GM23248 (cell line): ENCODE results near the gene CCDC92. TPM values are rescaled to one million over a fixed set of nuclear protein-coding genes. Genes with fewer than 3 reads are reported as not detected.

Experiments
- DNase-seq: peaks from one replicate; pipeline ENCODE4 v3.0.0-alpha.2; 2015
- H2AFZ ChIP-seq: fragments of 200-600 bp; sonication (generic); 2 replicates; pipeline ENCODE4 v1.6.1; 2016; ENCODE audit warnings: antibody characterized with exemption
- H3F3A ChIP-seq: fragments of 200-600 bp; sonication (generic); 2 replicates; pipeline ENCODE4 v1.6.1; 2016; ENCODE audit warnings: mild to moderate bottlenecking, antibody characterized with exemption, mixed run types; ENCODE audit not compliant: insufficient read depth
- H3K27ac ChIP-seq: fragments of 200-600 bp; sonication (generic); 2 replicates; pipeline ENCODE4 v1.5.1; 2016; ENCODE audit warnings: mild to moderate bottlenecking
- H3K27me3 ChIP-seq: fragments of 200-600 bp; sonication (generic); replicated peaks from 2 replicates; pipeline ENCODE4 v1.6.1; 2016; ENCODE audit warnings: mild to moderate bottlenecking; ENCODE audit not compliant: insufficient read depth
- H3K36me3 ChIP-seq: fragments of 200-600 bp; sonication (generic); 2 replicates; pipeline ENCODE4 v1.6.1; 2016; ENCODE audit warnings: low read depth, mild to moderate bottlenecking
- H3K4me1 ChIP-seq: fragments of 200-600 bp; sonication (generic); 2 replicates; pipeline ENCODE4 v1.6.1; 2016; ENCODE audit warnings: mild to moderate bottlenecking; ENCODE audit not compliant: insufficient read depth
- H3K4me2 ChIP-seq: fragments of 200-600 bp; sonication (generic); one replicate; pipeline ENCODE4 v1.6.1; 2016; ENCODE audit warnings: mild to moderate bottlenecking; ENCODE audit not compliant: unreplicated experiment
- H3K4me3 ChIP-seq: fragments of 200-600 bp; sonication (generic); 2 replicates; pipeline ENCODE4 v1.5.1; 2016; ENCODE audit warnings: mild to moderate bottlenecking
- H3K79me2 ChIP-seq: fragments of 200-600 bp; sonication (generic); 2 replicates; pipeline ENCODE4 v1.6.1; 2016; ENCODE audit warnings: mild to moderate bottlenecking; ENCODE audit not compliant: insufficient read depth
- H3K9ac ChIP-seq: fragments of 200-600 bp; sonication (generic); 2 replicates; pipeline ENCODE4 v1.6.1; 2016; ENCODE audit warnings: mild to moderate bottlenecking
- H3K9me2 ChIP-seq: fragments of 200-600 bp; sonication (generic); 2 replicates; pipeline ENCODE4 v1.6.1; 2016; ENCODE audit warnings: mixed run types, mild to moderate bottlenecking, moderate library complexity; ENCODE audit not compliant: insufficient read depth
- H3K9me3 ChIP-seq: fragments of 200-600 bp; sonication (generic); one replicate; pipeline ENCODE4 v1.6.1; 2017; ENCODE audit warnings: low read depth
- H4K20me1 ChIP-seq: fragments of 200-600 bp; sonication (generic); 2 replicates; pipeline ENCODE4 v1.6.0; 2016; ENCODE audit not compliant: insufficient read depth
- EZH2 ChIP-seq: fragments of 200-600 bp; sonication (generic); IDR thresholded peaks from 2 replicates; pipeline ENCODE4 v1.6.1; 2018; ENCODE audit warnings: antibody characterized with exemption, mild to moderate bottlenecking; ENCODE audit not compliant: insufficient read depth, poor library complexity, severe bottlenecking
- EZH2phosphoT487 ChIP-seq: fragments of 200-600 bp; sonication (generic); IDR thresholded peaks from 2 replicates; pipeline ENCODE4 v1.6.1; 2018; ENCODE audit warnings: antibody characterized with exemption, moderate library complexity, mild to moderate bottlenecking, low read depth; ENCODE audit not compliant: insufficient read depth
- WGBS, 2 experiments: methylation state at CpG; one replicate each; pipeline ENCODE4 v1.1.6; 2015 to 2017; ENCODE audit warnings: low lambda C conversion rate in 2 of 2, low coverage in 1 of 2; ENCODE audit errors: missing lambda C conversion rate in 2 of 2; 5-methylcytosine and 5-hydroxymethylcytosine counted together
- in situ Hi-C: fragments of 300-500 bp; cut with MboI; formaldehyde crosslinking; loops from 2 replicates; pipeline ENCODE4 v1.15.0; 2020
- polyA plus RNA-seq: library from polyadenylated mRNA; unstranded; fragments of >200 nt; fragmentation: Nextera tagmentation; extraction: Ambion mirVana; gene quantifications from 2 replicates; pipeline ENCODE4 v1.2.1, GENCODE V29; 2016
- total RNA-seq: library from RNA; depleted of rRNA; stranded (reverse); fragments of >200 nt; shearing (Covaris generic); gene quantifications from 2 replicates; pipeline ENCODE4 v1.2.3, GENCODE V29; 2014

Gene CCDC92
- total and polyA plus RNA-seq, 2 experiments from 2014 or later: 20.3 to 49.5 TPM

DNA sequence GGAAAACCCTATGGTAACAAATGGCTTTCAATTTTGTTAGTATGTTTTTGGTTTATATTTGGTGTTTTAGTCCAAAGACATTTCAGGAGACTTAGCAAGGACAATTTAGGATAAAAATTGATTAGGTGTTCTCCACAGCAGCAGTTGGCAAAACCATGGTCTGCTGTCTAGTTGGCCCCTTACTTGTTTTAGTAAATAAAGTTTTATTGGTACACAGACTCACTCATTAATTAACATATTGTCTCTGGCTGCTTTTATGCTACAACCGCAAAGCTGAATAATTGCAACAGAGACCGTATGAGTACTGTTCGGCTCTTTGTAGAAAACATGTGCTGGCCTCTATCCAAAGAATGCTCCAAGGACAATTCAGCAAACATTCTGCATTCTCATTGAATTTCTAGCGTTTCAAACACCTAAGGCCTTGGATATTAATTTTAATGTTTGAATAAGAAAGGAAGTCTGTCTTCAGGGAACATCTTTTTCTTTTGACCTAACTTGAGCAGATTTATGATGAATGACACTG lies 77.7 kb downstream of the CCDC92 start:
- H3K79me2 ChIP-seq: no peaks in the 10 kb centered on the region
- no peaks in the 10 kb centered on the region for H4K20me1 ChIP-seq
- no peaks in the 10 kb centered on the region for H3K36me3 ChIP-seq
- no peaks in the 10 kb centered on the region for H3K9me2 ChIP-seq
- no peaks in the 10 kb centered on the region for H3K9me3 ChIP-seq
- peaks cover 11% of the 10 kb centered on the region for H3F3A ChIP-seq
- H3K4me3 ChIP-seq: no peak overlapping the region
- DNase-seq: no peak
- TF ChIP-seq EZH2phosphoT487 (no peak), EZH2 (no peak)
- no peak overlapping the region for H3K4me2 ChIP-seq
- no peak overlapping the region for H3K9ac ChIP-seq
- 0 out of 2 replicates have a peak, but pooled peaks cover under 1% of the 10 kb centered on the region for H3K27me3 ChIP-seq
- in situ Hi-C loops: no loop called here
- peaks cover 10% of the 10 kb centered on the region; the same call in 1 of the 2 replicates for H3K4me1 ChIP-seq
- no peak overlapping the region for H2AFZ ChIP-seq
- WGBS, 2 experiments: 75 to 77% methylated on average over 4 of the region's 4 CpGs
- no peak overlapping the region for H3K27ac ChIP-seq

- Histone ChIP-seq H3K9ac (no peak overlapping the region), H3K4me2 (no peak overlapping the region), H3K36me3 (no peaks in the 10 kb centered on the region), H3K9me3 (no peaks in the 10 kb centered on the region), H3F3A (peaks cover 11% of the 10 kb centered on the region), H3K79me2 (no peaks in the 10 kb centered on the region), H3K4me1 (peaks cover 10% of the 10 kb centered on the region; the same call in 1 of the 2 replicates), H3K27ac (no peak overlapping the region), H3K27me3 (peaks cover 16% of the 10 kb centered on the region), H3K9me2 (no peaks in the 10 kb centered on the region), H3K4me3 (no peak overlapping the region), H4K20me1 (no peaks in the 10 kb centered on the region), H2AFZ (no peak overlapping the region)
- WGBS, 2 experiments: 80 to 82% methylated on average over 9 of the region's 9 CpGs
- TF ChIP-seq EZH2: no peak
- TF ChIP-seq EZH2phosphoT487: no peak
- DNase-seq: no peak
- in situ Hi-C loops: no loop called here
Observed at GRCh38 chr12:123893276-123893675, 79.4 kb downstream of the CCDC92 start.

- H3K4me3 ChIP-seq: no peak overlapping the region
- TF ChIP-seq EZH2phosphoT487 (no peak), EZH2 (no peak)
- no peaks in the 10 kb centered on the region for H3K36me3 ChIP-seq
- no peak for DNase-seq
- peaks cover 11% of the 10 kb centered on the region for H3F3A ChIP-seq
- peaks cover 10% of the 10 kb centered on the region; the same call in 1 of the 2 replicates for H3K4me1 ChIP-seq
- no peak overlapping the region for H2AFZ ChIP-seq
- no peaks in the 10 kb centered on the region for H3K9me2 ChIP-seq
- in situ Hi-C loops: no loop called here
- H3K27ac ChIP-seq: no peak overlapping the region
- H3K27me3 ChIP-seq: peaks cover 18% of the 10 kb centered on the region
- no peak overlapping the region for H3K4me2 ChIP-seq
- no peak overlapping the region for H3K9ac ChIP-seq
- H3K79me2 ChIP-seq: no peaks in the 10 kb centered on the region
- 79 to 83% methylated on average over 10 of the region's 10 CpGs for WGBS, 2 experiments
- no peaks in the 10 kb centered on the region for H4K20me1 ChIP-seq
- no peaks in the 10 kb centered on the region for H3K9me3 ChIP-seq
Observed at GRCh38 chr12:123892853-123893252, 79.8 kb downstream of the CCDC92 start.

DNA sequence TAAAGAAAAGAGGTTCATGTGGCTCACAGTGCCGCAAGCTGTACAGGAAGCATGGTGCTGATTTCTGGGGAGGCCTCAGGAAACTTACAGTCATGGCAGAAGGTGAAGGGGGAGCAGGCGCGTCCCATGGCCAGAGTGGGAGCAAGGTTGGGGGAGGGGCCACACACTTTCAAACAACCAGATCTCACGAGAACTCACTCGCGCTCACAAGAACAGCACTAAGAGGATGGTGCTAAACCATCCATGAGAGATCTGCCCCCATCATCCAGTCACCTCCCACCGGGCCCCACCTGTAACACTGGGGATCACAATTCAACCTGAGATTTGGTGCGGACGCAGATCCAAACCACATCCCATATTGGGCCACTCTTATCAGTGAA lies 80.5 kb downstream of the CCDC92 start:
- no peak overlapping the region for H3K4me3 ChIP-seq
- no peak overlapping the region for H2AFZ ChIP-seq
- peaks cover 18% of the 10 kb centered on the region for H3K27me3 ChIP-seq
- no peaks in the 10 kb centered on the region for H3K9me2 ChIP-seq
- no peak for DNase-seq
- H3K79me2 ChIP-seq: no peaks in the 10 kb centered on the region
- H3K36me3 ChIP-seq: no peaks in the 10 kb centered on the region
- 87 to 93% methylated on average over 9 of the region's 9 CpGs for WGBS, 2 experiments
- no peak overlapping the region for H3K9ac ChIP-seq
- H3K27ac ChIP-seq: no peak overlapping the region
- H3K9me3 ChIP-seq: no peaks in the 10 kb centered on the region
- in situ Hi-C loops: no loop called here
- H3F3A ChIP-seq: peaks cover 4% of the 10 kb centered on the region; the same call in 1 of the 2 replicates
- no peak overlapping the region for H3K4me2 ChIP-seq
- peaks cover 4% of the 10 kb centered on the region; the same call in 1 of the 2 replicates for H3K4me1 ChIP-seq
- no peaks in the 10 kb centered on the region for H4K20me1 ChIP-seq
- TF ChIP-seq EZH2phosphoT487: no peak
- no peak for TF ChIP-seq EZH2
